ENCODE measurements around the gene IER3. TPM values are rescaled to one million over a fixed set of nuclear protein-coding genes. Genes with fewer than 3 reads are reported as not detected.

The IER3 gene
- total and polyA plus RNA-seq, 2 experiments from 2014 or later: 19.9 to 21.2 TPM

DNA sequence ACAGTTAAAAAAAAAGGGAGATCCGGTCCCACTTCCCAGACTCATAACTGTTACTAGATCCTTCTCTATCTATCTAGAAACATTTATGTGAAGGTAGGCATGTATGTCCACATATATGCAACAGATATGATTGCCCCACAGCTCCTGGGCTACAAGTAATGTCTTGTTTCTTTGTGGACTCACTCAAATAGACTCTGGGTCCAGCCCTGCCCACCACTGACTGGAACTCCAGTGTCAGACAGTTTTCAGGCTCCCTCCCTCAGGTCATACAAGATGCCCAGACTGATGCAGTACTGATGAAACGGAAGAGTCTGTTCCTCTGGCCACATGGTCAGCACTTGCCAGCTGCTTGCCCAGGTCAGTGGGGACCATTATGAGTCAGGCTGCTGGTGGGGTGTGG lies 30.8 kb upstream of the IER3 start (continued):
- no peak for TF ChIP-seq CTCF (conservative IDR thresholded peaks at IDR 0.05; ENCODE audit: low read depth in 2 of 2)
- no peak for TF ChIP-seq ZNF462 (CRISPR knock-in tag; IDR thresholded peaks at IDR 0.05)
- TF ChIP-seq NANOG (IDR thresholded peaks at IDR 0.05; ENCODE audit: borderline replicate concordance): no peak

GRCh38 chr6:30774701-30775100 lies 30.4 kb upstream of the IER3 start:
- Histone ChIP-seq H3K4me3 (no peak overlapping the region), H3K4me1 (ENCODE audit: insufficient read depth) (peaks cover 12% of the 10 kb centered on the region), H3K27me3 (ENCODE audit: insufficient read depth) (no peaks in the 10 kb centered on the region), H3K27ac (ENCODE audit: low read depth) (no peak overlapping the region), H4K20me1 (replicated peaks; ENCODE audit: insufficient read depth) (no peaks in the 10 kb centered on the region), H2AFZ (no peak overlapping the region), H3K9me2 (ENCODE audit: insufficient read depth) (no peaks in the 10 kb centered on the region), H3K4me2 (no peak overlapping the region), H3K79me2 (replicated peaks; ENCODE audit: insufficient read depth) (no peaks in the 10 kb centered on the region), H3K36me3 (ENCODE audit: insufficient read depth) (no peaks in the 10 kb centered on the region), H3F3A (replicated peaks; ENCODE audit: low read depth) (0 out of 2 replicates have a peak, but pooled peaks cover 3% of the 10 kb centered on the region)
- peaks cover 23% of the 10 kb centered on the region for H3K4me1 Mint-ChIP-seq
- H3K9me3 Mint-ChIP-seq: peaks cover 4% of the 10 kb centered on the region; the same call in 2 of the 3 replicates
- H3K27me3 Mint-ChIP-seq (ENCODE audit: insufficient read depth, low read depth, poor library complexity): peaks cover 8% of the 10 kb centered on the region
- no peak for DNase-seq (ENCODE audit: low spot score)
- H3K27ac Mint-ChIP-seq: no peak overlapping the region
- peaks cover 4% of the 10 kb centered on the region; the same call in 2 of the 3 replicates for H3K36me3 Mint-ChIP-seq (ENCODE audit: low read depth)
- H3K4me3 Mint-ChIP-seq: no peak overlapping the region
- no peak for ATAC-seq
- TF ChIP-seq JUNB (IDR thresholded peaks at IDR 0.05; ENCODE audit: unreplicated experiment) (no peak), CTCF (conservative IDR thresholded peaks at IDR 0.05; ENCODE audit: low read depth in 2 of 2) (no peak), EZH2 (IDR thresholded peaks at IDR 0.05; ENCODE audit: low read depth, unreplicated experiment) (no peak)
